PFSK-1 (cell line): ENCODE results near the gene USP14.

ENCODE experiments used
- SIN3A ChIP-seq: IDR thresholded peaks from 2 replicates; pipeline ENCODE4 v1.6.1; 2012; ENCODE audit warnings: mild to moderate bottlenecking, low read length, moderate library complexity, borderline replicate concordance; ENCODE audit not compliant: insufficient read depth

USP14 gene

DNA sequence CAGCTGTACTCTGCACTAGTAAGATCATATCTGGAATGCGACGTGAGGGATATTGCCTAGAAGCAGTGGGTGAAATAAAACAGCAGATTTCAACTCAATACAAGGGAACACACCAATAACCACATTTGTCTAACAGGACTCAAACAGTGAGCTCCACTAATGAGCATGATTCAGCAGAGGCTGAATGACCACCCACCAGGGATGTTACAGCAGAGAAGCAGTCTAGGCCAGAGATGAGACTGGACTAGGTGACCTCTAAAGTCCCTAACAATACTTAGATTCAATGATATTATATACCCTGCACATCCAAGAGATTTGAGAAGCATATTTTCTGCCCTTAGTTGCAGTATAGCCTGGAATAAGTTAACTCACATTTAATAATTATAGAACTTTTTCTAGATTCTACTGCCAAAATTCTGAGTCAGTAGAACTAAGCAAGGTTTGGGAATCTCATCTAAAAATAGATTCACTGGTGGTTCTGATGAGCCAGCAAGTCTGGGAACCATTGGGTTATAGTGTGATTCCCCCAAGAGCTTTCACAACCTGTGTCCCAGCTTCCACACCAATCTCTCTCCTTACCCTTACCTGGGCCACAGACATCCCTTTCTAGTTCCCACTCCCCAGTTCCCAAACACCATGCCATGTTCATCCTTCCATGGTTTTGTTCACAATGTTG lies 103.2 kb downstream of the USP14 start:
- TF ChIP-seq SIN3A, result no peak
